Muscle layer of duodenum (tissue), 2 donors: Measurements from ENCODE around the gene CTNNAL1.

Experiments used
- H3K27ac ChIP-seq: one replicate; pipeline ENCODE4 v1.7.0; 2013; ENCODE audit warnings: mild to moderate bottlenecking, low read length
- H3K27me3 ChIP-seq: one replicate; pipeline ENCODE4 v1.7.0; 2013; ENCODE audit warnings: low read depth, mild to moderate bottlenecking, control low read depth, low read length
- H3K36me3 ChIP-seq, 2 donors: one replicate each; pipeline ENCODE4 v1.7.0; 2013; ENCODE audit warnings: low read length in 2 of 2, control low read depth in 1 of 2, mild to moderate bottlenecking in 1 of 2; ENCODE audit not compliant: insufficient read depth in 2 of 2, control insufficient read depth in 1 of 2
- H3K4me1 ChIP-seq, 2 donors: one replicate each; pipeline ENCODE4 v1.7.0; 2013; ENCODE audit warnings: low read length in 2 of 2, mild to moderate bottlenecking in 2 of 2, control low read depth in 1 of 2, moderate library complexity in 1 of 2; ENCODE audit not compliant: insufficient read depth in 2 of 2, control insufficient read depth in 1 of 2
- H3K4me3 ChIP-seq, 2 donors: one replicate each; pipeline ENCODE4 v1.7.0; 2013; ENCODE audit warnings: low read length in 2 of 2, low read depth in 1 of 2, mild to moderate bottlenecking in 1 of 2
- H3K9me3 ChIP-seq, 2 donors: one replicate each; pipeline ENCODE4 v1.7.0; 2013; ENCODE audit warnings: low read length in 2 of 2, control low read depth in 1 of 2, mild to moderate bottlenecking in 1 of 2; ENCODE audit not compliant: control insufficient read depth in 1 of 2
- donor health status: healthy.

CTNNAL1 gene

DNA sequence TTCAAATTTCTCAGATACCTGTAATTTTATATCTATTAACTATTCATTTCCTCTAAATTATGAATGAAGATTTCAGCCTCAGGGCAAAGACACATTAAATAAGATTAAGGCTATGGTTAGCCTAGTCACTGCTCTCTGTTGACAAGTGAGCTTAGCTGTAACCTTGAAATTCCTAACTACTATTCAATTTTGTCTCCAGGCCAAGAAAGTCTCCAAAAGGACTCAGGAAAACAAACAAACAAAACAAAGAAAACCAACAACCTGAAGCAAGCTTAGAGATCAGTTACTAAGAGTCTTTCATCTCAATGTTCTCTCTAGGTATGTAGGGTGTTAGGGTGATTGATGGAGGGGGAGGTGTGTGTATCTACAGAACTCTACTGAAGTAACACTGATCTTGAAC lies 9.6 kb upstream of the CTNNAL1 start:
- Histone ChIP-seq H3K4me1 (peaks cover 5 to 22% of the 10 kb centered on the region in 2 donors), H3K36me3 (peaks cover 3 to 12% of the 10 kb centered on the region in 2 donors)

DNA sequence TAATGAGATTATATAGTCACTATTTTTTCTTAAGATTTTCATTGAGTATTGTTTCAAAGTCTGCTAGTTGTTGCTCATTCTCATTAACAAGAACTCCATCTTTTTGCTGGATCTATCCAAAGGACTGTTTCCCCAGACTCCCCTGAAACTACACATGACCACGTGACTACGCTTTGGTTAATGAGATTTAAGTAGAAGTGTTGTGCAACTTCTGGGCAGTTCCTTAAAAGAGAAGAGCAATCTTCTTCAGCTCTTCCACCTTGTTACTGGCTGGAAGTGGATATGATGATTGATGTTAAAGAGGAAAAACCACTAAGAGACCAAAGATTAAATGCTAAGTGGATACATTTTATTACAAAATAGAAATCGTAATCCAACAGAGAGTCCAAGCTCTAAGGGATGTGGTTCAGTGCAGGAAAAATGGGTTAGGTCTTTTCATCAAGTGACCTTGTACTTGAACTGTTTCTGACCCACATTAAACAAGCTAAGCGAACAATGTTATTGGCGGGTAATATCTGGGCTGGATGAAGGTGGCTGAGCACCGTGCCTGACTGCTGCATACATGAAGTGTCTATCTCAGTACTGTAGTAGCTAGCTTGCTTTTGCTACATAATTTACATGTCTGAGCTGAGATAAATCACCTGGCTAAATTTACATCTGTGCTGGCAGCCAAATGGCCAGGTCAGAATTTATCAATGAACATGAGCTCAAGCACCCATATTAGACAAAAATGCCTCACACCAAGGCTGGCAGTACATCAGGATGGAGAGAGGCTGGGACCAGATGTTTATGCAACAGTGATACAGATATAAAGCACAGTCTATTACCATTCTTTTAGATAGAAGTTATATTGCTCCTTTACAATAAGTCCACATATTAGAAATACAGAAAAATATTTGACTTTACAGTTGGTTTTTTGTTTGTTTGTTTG lies 7.5 kb upstream of the CTNNAL1 start:
- Histone ChIP-seq H3K4me1 (peaks cover 0 to 10% of the 10 kb centered on the region in 2 donors), H3K4me3 (no peak overlapping the region), H3K27ac (no peak overlapping the region), H3K9me3 (no peaks in the 10 kb centered on the region), H3K27me3 (no peaks in the 10 kb centered on the region), H3K36me3 (peaks cover 3 to 12% of the 10 kb centered on the region in 2 donors)

More for the DNA sequence above, 9.6 kb upstream of the CTNNAL1 start:
- Histone ChIP-seq H3K4me3 (no peak overlapping the region), H3K27me3 (no peaks in the 10 kb centered on the region), H3K27ac (no peak overlapping the region), H3K9me3 (no peaks in the 10 kb centered on the region)

- peaks cover 0 to 5% of the 10 kb centered on the region in 2 donors for H3K4me1 ChIP-seq
- no peak overlapping the region for H3K27ac ChIP-seq
- no peaks in the 10 kb centered on the region for H3K9me3 ChIP-seq
- H3K4me3 ChIP-seq = no peak overlapping the region
- H3K27me3 ChIP-seq = no peaks in the 10 kb centered on the region
- peaks cover 3 to 12% of the 10 kb centered on the region in 2 donors for H3K36me3 ChIP-seq
Observed at GRCh38 chr9:109020113-109020512, 6.8 kb upstream of the CTNNAL1 start.

DNA sequence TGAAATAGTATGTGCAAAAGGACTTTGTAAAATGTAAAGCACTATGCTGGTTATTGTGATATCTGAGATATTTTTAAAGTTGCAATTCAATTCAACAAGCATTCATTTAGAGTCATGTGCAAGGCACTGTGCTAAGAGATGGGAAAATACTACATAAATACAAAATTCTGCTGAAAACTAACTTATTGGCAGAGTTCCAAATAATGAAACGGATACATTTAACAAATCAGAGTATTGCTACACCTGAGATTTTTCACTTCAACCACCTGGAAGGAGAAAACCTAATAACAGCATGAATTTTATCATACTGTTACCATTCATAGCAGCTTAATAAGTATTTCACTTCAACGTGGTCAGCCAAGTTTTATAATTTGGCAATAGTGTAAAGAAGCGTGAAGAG lies 6.1 kb upstream of the CTNNAL1 start:
- H3K4me3 ChIP-seq = no peak overlapping the region

DNA sequence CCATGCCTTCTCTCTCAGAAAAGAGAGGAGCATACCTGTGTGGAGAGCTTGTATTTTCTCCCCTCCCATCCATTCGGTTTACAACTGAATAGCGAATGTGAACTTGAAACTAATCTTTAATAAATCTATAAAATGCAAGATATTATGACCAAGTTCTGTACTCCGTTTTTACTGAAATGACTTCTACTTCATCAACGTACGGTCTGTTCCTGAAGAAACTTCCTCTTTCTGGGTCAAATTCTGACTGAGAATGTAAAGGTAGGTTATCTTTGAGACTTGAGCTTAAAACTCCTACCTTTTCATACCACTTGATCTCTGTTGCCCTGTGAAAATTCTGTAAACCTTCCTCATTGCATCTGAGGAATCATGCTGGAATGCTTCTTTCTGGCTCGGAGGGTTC lies 4.2 kb upstream of the CTNNAL1 start:
- Histone ChIP-seq H3K4me1 (peaks cover 0 to 17% of the 10 kb centered on the region in 2 donors), H3K27me3 (no peaks in the 10 kb centered on the region), H3K36me3 (peaks cover 3 to 19% of the 10 kb centered on the region in 2 donors), H3K9me3 (no peaks in the 10 kb centered on the region), H3K27ac (no peak overlapping the region), H3K4me3 (no peak overlapping the region)

More for the DNA sequence above, 6.1 kb upstream of the CTNNAL1 start:
- Histone ChIP-seq H3K27ac (no peak overlapping the region), H3K9me3 (no peaks in the 10 kb centered on the region), H3K27me3 (no peaks in the 10 kb centered on the region), H3K4me1 (peaks cover 0 to 10% of the 10 kb centered on the region in 2 donors), H3K36me3 (peaks cover 3 to 12% of the 10 kb centered on the region in 2 donors)

DNA sequence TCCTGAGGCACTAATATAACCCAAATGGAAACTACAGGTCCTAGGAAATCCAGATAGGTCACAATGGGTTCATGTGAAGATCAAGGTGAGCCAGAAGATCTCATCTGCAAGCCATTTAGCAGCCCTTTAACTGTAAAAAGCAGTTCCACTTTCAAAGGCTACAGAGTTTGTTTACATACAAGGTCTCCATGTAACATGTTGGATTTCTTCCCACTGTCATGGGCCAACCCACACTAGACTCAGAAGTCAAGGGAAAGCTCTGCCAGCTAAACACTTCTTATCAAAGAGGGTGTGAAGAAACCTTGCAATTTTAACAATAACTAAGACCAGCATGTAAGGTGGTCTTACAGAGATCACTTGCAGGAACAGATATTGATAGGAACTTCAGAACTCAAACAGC lies 3.8 kb upstream of the CTNNAL1 start:
- no peaks in the 10 kb centered on the region for H3K27me3 ChIP-seq
- no peaks in the 10 kb centered on the region for H3K9me3 ChIP-seq
- H3K4me3 ChIP-seq = no peak overlapping the region
- H3K27ac ChIP-seq = no peak overlapping the region
- peaks cover 0 to 17% of the 10 kb centered on the region in 2 donors for H3K4me1 ChIP-seq
- H3K36me3 ChIP-seq = peaks cover 3 to 19% of the 10 kb centered on the region in 2 donors

DNA sequence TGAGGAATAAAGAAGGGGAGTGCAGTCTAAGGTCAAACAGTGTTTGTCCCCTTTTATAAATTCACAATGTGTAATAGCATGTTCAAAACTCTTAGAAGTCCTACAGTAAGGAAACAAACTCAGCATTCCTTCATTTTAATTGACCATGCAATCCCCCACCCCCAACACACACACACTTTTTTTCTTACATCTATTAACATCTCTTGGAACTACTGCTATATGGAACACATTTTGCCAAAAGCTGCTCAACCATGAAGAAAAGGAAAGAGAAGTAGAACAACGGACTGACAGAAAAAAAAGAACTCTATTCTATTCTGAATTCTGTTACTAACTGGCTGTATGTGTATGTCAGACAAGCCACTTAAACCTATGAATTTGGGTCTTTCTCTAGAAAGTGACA lies 2.8 kb upstream of the CTNNAL1 start:
- Histone ChIP-seq H3K9me3 (no peaks in the 10 kb centered on the region), H3K4me3 (no peak overlapping the region), H3K27me3 (no peaks in the 10 kb centered on the region), H3K27ac (no peak overlapping the region), H3K4me1 (peaks cover 8 to 21% of the 10 kb centered on the region in 2 donors), H3K36me3 (peaks cover 3 to 19% of the 10 kb centered on the region in 2 donors)

DNA sequence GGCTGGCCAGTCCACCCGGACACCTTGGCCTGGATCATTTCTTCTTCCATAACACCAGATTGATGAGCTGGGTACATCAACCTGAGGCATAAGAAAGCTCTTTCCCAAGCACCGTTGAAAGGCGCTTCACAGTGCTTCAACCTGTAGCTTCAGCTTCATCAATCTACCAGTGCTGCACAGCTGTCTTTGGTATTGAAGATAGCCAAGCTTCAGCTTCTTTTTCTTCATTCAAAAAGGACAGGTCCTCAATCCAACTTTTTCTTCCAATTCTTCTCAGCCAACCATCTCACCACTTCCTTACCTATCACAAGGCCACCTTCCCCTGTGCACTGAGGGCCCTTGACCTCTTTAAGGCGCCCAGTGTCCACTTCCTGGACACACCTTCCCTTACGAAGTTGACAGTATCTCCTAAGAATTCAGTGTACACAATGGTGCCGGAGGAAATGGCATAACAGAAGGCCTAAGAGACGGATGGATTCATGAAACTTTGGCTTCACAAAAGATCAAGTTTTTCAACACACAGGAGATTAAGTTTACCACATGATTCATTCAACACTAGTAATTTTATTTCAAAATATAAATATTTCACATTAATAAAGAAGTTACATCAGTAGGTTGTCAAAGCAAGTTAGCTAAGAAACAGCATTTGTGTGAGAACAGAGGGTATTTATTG lies 1.4 kb upstream of the CTNNAL1 start:
- Histone ChIP-seq H3K36me3 (peaks cover 2 to 19% of the 10 kb centered on the region in 2 donors), H3K4me3 (no peak overlapping the region), H3K27ac (peak overlapping the region; percentile 80), H3K4me1 (peaks cover 13 to 28% of the 10 kb centered on the region in 2 donors), H3K9me3 (no peaks in the 10 kb centered on the region), H3K27me3 (no peaks in the 10 kb centered on the region)

- H3K9me3 ChIP-seq = no peaks in the 10 kb centered on the region
- H3K27me3 ChIP-seq = no peaks in the 10 kb centered on the region
- H3K4me3 ChIP-seq = peak overlapping the region; percentile 60 to 89
- H3K36me3 ChIP-seq = peaks cover 0 to 12% of the 10 kb centered on the region in 2 donors
- H3K27ac ChIP-seq = peak overlapping the region; percentile 80
- peaks cover 13 to 32% of the 10 kb centered on the region in 2 donors for H3K4me1 ChIP-seq
Observed at GRCh38 chr9:109013679-109014607, 644 bp upstream of the CTNNAL1 start.

DNA sequence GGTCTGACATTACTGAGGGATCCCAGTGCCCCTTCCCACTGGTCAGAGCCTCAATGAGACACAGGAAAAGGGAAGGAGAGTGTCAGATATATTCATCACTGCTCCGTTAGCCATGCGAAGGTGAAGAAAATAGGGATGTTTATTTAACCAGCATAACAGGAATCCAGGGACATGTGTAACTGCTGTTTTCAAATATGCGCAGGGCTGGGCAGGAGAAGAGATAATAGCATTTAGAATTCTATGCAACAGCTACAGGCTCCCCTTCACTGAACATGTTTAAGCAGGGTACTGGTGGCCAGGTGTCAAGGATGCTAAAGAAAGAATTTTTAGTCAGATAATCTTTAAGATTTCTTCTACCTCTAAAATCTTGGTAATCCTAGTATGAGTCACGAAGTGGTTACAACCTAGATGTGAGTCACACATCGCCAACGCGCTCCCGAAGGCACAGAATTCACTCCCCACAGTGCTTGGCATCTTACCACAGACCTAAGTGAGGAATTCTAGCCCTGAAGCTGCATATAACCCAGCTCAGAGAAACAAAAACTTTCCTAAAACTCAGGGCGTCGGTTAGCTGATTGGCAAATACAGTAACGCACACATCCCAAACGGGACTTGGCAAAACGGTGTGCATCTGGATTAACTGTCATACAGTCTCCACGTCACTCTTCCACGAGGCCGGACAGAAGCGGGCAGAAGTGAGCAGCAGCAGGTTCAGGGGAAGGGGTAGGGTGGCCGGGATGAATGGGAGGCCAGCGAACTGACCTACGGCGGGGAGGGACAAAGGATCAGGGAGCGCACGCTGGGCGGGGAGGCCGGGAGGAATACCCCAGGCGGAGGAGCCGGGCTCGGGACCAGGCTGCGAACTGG lies 1.1 kb downstream of the CTNNAL1 start:
- Histone ChIP-seq H3K4me1 (peaks cover 13 to 32% of the 10 kb centered on the region in 2 donors), H3K27me3 (no peaks in the 10 kb centered on the region), H3K4me3 (peak overlapping the region; percentile 89 to 91), H3K27ac (peak overlapping the region; percentile 82), H3K9me3 (no peaks in the 10 kb centered on the region), H3K36me3 (peaks cover 0 to 7% of the 10 kb centered on the region in 2 donors)
